Activated T-cell treated with anti-CD3 and anti-CD28 coated beads, Interleukin-2, amount 50 U/mL, for 72 hours (primary cell): ENCODE data around the gene DEPDC5. TPM values are rescaled to one million over a fixed set of nuclear protein-coding genes. Genes with fewer than 3 reads are reported as not detected.

ENCODE experiments used
- ATAC-seq, 2 donors: fragments of 150-1000 bp; cut with Tn5 transposase; replicated peaks in 1 of 2; 2 replicates each; pipeline ENCODE4 v1.10.0; 2021; ENCODE audit warnings: moderate library complexity in 2 of 2, mild to moderate bottlenecking in 1 of 2
- DNase-seq, 2 donors: peaks; one replicate each; pipeline ENCODE4 v3.0.0; 2021 to 2022; ENCODE audit warnings: mixed read lengths in 1 of 2
- H3K27ac Mint-ChIP-seq: one replicate; pipeline ENCODE4 v1.8.0; 2022; ENCODE audit warnings: mild to moderate bottlenecking, moderate library complexity, mixed read lengths
- H3K27me3 Mint-ChIP-seq: one replicate; pipeline ENCODE4 v1.8.0; 2022; ENCODE audit warnings: low read depth, mixed read lengths
- H3K36me3 Mint-ChIP-seq, 2 donors: one replicate each; pipeline ENCODE4 v1.8.0; 2022; ENCODE audit warnings: mixed read lengths in 2 of 2, mild to moderate bottlenecking in 1 of 2; ENCODE audit not compliant: insufficient read depth in 2 of 2
- H3K4me1 Mint-ChIP-seq: one replicate; pipeline ENCODE4 v1.8.0; 2022; ENCODE audit warnings: low read depth, mixed read lengths
- H3K4me3 Mint-ChIP-seq, 2 donors: one replicate each; pipeline ENCODE4 v1.8.0; 2022; ENCODE audit warnings: mild to moderate bottlenecking in 2 of 2, mixed read lengths in 2 of 2, moderate library complexity in 2 of 2
- H3K9me3 Mint-ChIP-seq, 2 donors: one replicate each; pipeline ENCODE4 v1.8.0; 2022; ENCODE audit warnings: mixed read lengths in 2 of 2
- total RNA-seq, 2 donors: library from RNA; stranded (reverse); gene quantifications; one replicate each; pipeline ENCODE4 v1.2.3, GENCODE V29; 2022

The DEPDC5 gene
- total RNA-seq, 2 donors from 2014 or later, result 34.1 to 38.1 TPM

DNA sequence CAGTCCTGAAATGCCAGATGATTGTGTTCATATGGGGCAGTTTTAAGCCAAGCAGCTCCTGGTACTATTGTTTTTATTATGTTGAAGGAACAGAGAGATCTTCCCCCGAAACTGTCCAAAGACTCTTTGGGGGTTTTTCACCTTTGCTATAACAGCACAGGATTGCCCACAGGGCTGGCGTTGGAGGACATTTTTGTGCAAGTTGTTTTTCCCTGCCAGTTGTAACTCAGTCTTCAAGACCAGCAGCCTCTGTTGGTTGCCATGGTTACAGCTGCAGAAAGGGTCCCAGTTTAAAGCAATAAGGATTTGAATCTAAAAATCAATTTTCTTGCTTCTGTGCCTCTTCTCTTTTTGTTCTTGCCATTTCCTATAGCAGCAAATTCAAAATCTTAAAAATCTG lies 145.1 kb downstream of the DEPDC5 start:
- Mint-ChIP-seq H3K4me1 (no peaks in the 10 kb centered on the region), H3K9me3 (no peaks in the 10 kb centered on the region), H3K4me3 (no peak overlapping the region), H3K36me3 (peaks cover 0 to 2% of the 10 kb centered on the region in 2 donors), H3K27ac (no peak overlapping the region), H3K27me3 (no peaks in the 10 kb centered on the region)
- DNase-seq, result no peak
- ATAC-seq, result no peak

GRCh38 chr22:31899669-31900068 lies 145.8 kb downstream of the DEPDC5 start:
- H3K9me3 Mint-ChIP-seq, result no peaks in the 10 kb centered on the region
- no peak overlapping the region for H3K4me3 Mint-ChIP-seq
- DNase-seq, result no peak
- H3K27me3 Mint-ChIP-seq, result no peaks in the 10 kb centered on the region
- H3K27ac Mint-ChIP-seq, result no peak overlapping the region
- ATAC-seq, result no peak
- H3K4me1 Mint-ChIP-seq, result no peaks in the 10 kb centered on the region
- H3K36me3 Mint-ChIP-seq, result no peaks in the 10 kb centered on the region

- Mint-ChIP-seq H3K36me3 (no peaks in the 10 kb centered on the region), H3K27ac (no peak overlapping the region), H3K27me3 (no peaks in the 10 kb centered on the region), H3K4me1 (no peaks in the 10 kb centered on the region), H3K9me3 (no peaks in the 10 kb centered on the region), H3K4me3 (no peak overlapping the region)
- DNase-seq (no peak), ATAC-seq (no peak)
Measured at GRCh38 chr22:31901388-31902137, 147.7 kb downstream of the DEPDC5 start.

- Mint-ChIP-seq H3K4me1 (no peaks in the 10 kb centered on the region), H3K4me3 (no peak overlapping the region), H3K36me3 (peaks cover 0 to 1% of the 10 kb centered on the region in 2 donors), H3K27ac (no peak overlapping the region), H3K9me3 (no peaks in the 10 kb centered on the region), H3K27me3 (no peaks in the 10 kb centered on the region)
- DNase-seq, result no peak
- ATAC-seq, result no peak
Measured at GRCh38 chr22:31904651-31905050, 150.8 kb downstream of the DEPDC5 start.

GRCh38 chr22:31905356-31905755 lies 151.5 kb downstream of the DEPDC5 start:
- no peaks in the 10 kb centered on the region for H3K9me3 Mint-ChIP-seq
- no peaks in the 10 kb centered on the region for H3K27me3 Mint-ChIP-seq
- H3K27ac Mint-ChIP-seq, result no peak overlapping the region
- H3K36me3 Mint-ChIP-seq, result peaks cover 0 to 1% of the 10 kb centered on the region in 2 donors
- ATAC-seq (no peak), DNase-seq (no peak)
- no peaks in the 10 kb centered on the region for H3K4me1 Mint-ChIP-seq
- no peak overlapping the region for H3K4me3 Mint-ChIP-seq

GRCh38 chr22:31906086-31906485 lies 152.3 kb downstream of the DEPDC5 start:
- H3K27ac Mint-ChIP-seq, result no peak overlapping the region
- DNase-seq, result no peak
- no peak for ATAC-seq
- H3K36me3 Mint-ChIP-seq, result peaks cover 0 to 1% of the 10 kb centered on the region in 2 donors
- H3K27me3 Mint-ChIP-seq, result no peaks in the 10 kb centered on the region
- no peaks in the 10 kb centered on the region for H3K4me1 Mint-ChIP-seq
- no peaks in the 10 kb centered on the region for H3K9me3 Mint-ChIP-seq
- H3K4me3 Mint-ChIP-seq, result no peak overlapping the region

- Mint-ChIP-seq H3K4me1 (no peaks in the 10 kb centered on the region), H3K9me3 (no peaks in the 10 kb centered on the region), H3K27ac (no peak overlapping the region), H3K4me3 (no peak overlapping the region), H3K27me3 (no peaks in the 10 kb centered on the region), H3K36me3 (peaks cover 0 to 1% of the 10 kb centered on the region in 2 donors)
- no peak for ATAC-seq
- no peak for DNase-seq
Measured at GRCh38 chr22:31906569-31906968, 152.8 kb downstream of the DEPDC5 start.

DNA sequence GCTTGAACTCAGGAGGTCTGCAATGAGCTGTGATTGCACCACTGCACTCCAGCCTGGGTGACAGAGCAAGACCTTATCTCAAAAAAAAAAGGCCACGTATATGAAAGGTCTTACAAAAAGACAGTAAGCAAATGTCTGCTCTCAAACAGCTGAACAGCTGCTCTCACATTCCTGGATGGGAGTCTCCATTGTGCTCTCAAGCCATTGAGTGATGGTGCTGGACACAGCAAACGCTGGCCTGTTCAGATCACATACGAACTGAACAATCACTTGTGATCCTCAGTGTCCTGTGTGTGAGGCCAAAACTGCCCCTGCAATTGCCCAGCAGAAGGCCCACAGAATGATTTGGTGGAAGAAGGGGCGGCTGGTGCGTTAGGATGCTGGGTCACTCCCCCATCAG lies 156.2 kb downstream of the DEPDC5 start:
- no peak for ATAC-seq
- peaks cover 0 to 1% of the 10 kb centered on the region in 2 donors for H3K36me3 Mint-ChIP-seq
- no peaks in the 10 kb centered on the region for H3K4me1 Mint-ChIP-seq
- no peaks in the 10 kb centered on the region for H3K9me3 Mint-ChIP-seq
- no peaks in the 10 kb centered on the region for H3K27me3 Mint-ChIP-seq
- H3K27ac Mint-ChIP-seq, result no peak overlapping the region
- no peak for DNase-seq
- H3K4me3 Mint-ChIP-seq, result no peak overlapping the region

DNA sequence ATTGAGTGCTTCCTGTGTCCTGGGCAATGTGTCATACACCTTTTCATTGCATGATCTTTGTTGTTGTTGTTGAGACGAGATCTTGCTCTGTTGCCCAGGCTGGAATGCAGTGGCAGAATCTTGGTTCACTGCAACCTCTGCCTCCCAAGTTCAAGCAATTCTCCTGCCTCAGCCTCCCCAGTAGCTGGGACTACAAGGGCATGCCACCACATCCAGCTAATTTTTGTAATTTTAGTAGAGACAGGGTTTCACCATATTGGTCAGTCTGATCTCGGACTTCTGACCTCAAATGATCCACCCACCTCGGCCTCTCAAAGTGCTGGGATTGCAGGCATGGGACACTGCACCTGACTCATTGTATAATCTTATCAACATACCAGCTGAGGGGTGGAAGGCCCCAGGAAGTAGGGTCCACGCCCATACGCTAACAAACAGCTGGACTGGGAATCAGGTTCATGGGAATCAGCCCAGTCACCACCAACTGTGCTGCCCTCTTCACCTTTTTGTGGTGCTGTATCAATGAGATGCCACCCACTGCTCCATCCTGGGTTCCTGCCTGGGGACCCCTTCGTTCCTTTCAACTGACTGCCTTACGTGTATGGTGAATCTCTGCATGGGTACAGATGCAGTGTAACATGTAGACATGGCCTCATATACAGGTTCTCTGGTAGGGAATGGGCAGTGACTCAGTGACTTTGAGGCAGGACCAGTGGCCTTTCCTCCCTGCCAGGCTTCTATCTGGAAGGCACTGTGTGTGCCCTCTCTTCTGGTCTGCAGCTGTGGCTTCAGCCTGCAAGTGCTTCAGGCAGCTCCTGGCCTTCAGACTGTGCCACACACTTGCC lies 158.0 kb downstream of the DEPDC5 start:
- Mint-ChIP-seq H3K36me3 (peaks cover 0 to 1% of the 10 kb centered on the region in 2 donors), H3K27ac (no peak overlapping the region), H3K27me3 (no peaks in the 10 kb centered on the region), H3K4me1 (peaks cover 4% of the 10 kb centered on the region), H3K9me3 (no peaks in the 10 kb centered on the region), H3K4me3 (no peak overlapping the region)
- ATAC-seq (no peak), DNase-seq (no peak)

DNA sequence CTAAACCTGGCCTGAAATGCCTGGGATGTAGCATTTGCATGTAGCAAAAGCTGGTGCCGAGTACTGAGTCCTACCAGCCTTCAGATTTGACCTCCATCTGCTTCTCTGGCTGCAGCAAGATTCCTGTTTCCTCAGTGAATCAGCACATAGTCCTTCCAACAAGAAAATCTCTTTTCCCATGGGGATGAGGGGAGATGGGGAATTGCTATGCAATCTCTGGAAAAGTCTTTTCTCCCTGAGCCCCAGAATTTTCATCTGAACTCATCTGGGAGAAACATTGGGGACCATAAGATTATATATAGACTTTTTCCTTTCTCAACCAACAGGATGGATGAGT lies 158.6 kb downstream of the DEPDC5 start:
- no peaks in the 10 kb centered on the region for H3K27me3 Mint-ChIP-seq
- no peaks in the 10 kb centered on the region for H3K9me3 Mint-ChIP-seq
- DNase-seq, result no peak
- ATAC-seq, result no peak
- H3K36me3 Mint-ChIP-seq, result peaks cover 0 to 1% of the 10 kb centered on the region in 2 donors
- H3K4me1 Mint-ChIP-seq, result peaks cover 10% of the 10 kb centered on the region
- no peak overlapping the region for H3K4me3 Mint-ChIP-seq
- H3K27ac Mint-ChIP-seq, result no peak overlapping the region

- Mint-ChIP-seq H3K4me3 (no peak overlapping the region), H3K9me3 (no peaks in the 10 kb centered on the region), H3K4me1 (peaks cover 16% of the 10 kb centered on the region), H3K27me3 (no peaks in the 10 kb centered on the region), H3K27ac (no peak overlapping the region), H3K36me3 (no peaks in the 10 kb centered on the region)
- ATAC-seq (no peak), DNase-seq (no peak)
Measured at GRCh38 chr22:31915586-31915985, 161.8 kb downstream of the DEPDC5 start.

DNA sequence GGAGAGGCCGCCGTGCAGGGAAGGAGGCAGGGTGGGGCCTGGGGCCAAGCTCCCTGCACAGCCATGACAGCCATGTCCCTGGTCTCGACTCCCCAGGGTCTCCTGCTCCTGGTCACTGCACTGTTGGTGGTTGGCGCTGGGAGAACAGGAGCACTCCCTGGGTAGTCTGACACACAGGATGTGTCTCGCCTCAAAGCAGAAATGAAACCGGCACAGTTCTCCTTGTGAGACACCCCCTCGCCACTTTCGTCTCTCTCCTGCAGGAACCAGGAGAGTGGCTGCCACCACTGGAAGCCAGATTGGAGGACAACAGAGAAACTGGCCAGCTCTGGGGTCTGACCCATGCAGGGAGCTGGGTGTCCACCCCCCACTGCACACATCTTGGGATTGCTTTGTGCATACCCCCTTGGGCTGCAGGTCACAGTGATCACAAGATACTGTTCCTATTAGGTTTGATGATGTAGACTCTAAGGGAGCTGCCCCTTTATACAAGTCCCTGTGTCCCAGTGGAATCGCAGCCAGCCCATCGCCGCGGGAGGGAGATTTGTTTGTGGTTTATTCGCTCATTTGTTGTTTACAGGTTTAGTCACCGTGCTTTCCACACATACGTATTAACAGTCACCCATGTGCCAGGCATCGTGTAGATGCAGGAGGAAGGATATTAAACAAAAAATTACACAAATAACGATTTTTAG lies 163.6 kb downstream of the DEPDC5 start:
- H3K9me3 Mint-ChIP-seq, result no peaks in the 10 kb centered on the region
- H3K27me3 Mint-ChIP-seq, result no peaks in the 10 kb centered on the region
- ATAC-seq (peak; percentile 33 to 75), DNase-seq (peak; percentile 4 to 40)
- peak overlapping the region in 1 of 2 donors; percentile 6 for H3K4me3 Mint-ChIP-seq
- H3K27ac Mint-ChIP-seq, result no peak overlapping the region
- no peaks in the 10 kb centered on the region for H3K36me3 Mint-ChIP-seq
- H3K4me1 Mint-ChIP-seq, result peaks cover 16% of the 10 kb centered on the region

GRCh38 chr22:31919730-31920129 lies 165.9 kb downstream of the DEPDC5 start:
- DNase-seq (no peak), ATAC-seq (no peak)
- Mint-ChIP-seq H3K27me3 (peaks cover under 1% of the 10 kb centered on the region), H3K9me3 (no peaks in the 10 kb centered on the region), H3K36me3 (no peaks in the 10 kb centered on the region), H3K27ac (no peak overlapping the region), H3K4me3 (no peak overlapping the region), H3K4me1 (peaks cover 27% of the 10 kb centered on the region)
